Type B pancreatic cell (in vitro differentiated cells): ENCODE results near the gene SCAPER. TPM values are rescaled to one million over a fixed set of nuclear protein-coding genes. Genes with fewer than 3 reads are reported as not detected.

Experiments
- DNase-seq: peaks from one replicate; pipeline ENCODE4 v3.0.0; 2021; ENCODE audit warnings: mixed read lengths; ENCODE audit not compliant: unreplicated experiment; ENCODE audit errors: extremely low spot score
- H3K27ac Mint-ChIP-seq: 2 replicates; pipeline ENCODE4 v1.8.0; 2021; ENCODE audit warnings: mild to moderate bottlenecking, mixed read lengths
- H3K27me3 Mint-ChIP-seq: 2 replicates; pipeline ENCODE4 v1.8.0; 2021; ENCODE audit warnings: mixed read lengths
- H3K36me3 Mint-ChIP-seq: 2 replicates; pipeline ENCODE4 v1.8.0; 2021; ENCODE audit warnings: mixed read lengths
- H3K4me1 Mint-ChIP-seq: one replicate; pipeline ENCODE4 v1.8.0; 2021; ENCODE audit warnings: mixed read lengths; ENCODE audit not compliant: unreplicated experiment
- H3K4me3 Mint-ChIP-seq: 2 replicates; pipeline ENCODE4 v1.8.0; 2021; ENCODE audit warnings: mild to moderate bottlenecking, mixed read lengths
- H3K9me3 Mint-ChIP-seq: 2 replicates; pipeline ENCODE4 v1.8.0; 2021; ENCODE audit warnings: mixed read lengths
- CTCF ChIP-seq: fragments of 200-600 bp; sonication (generic); conservative IDR thresholded peaks from 2 replicates; pipeline ENCODE4 v1.5.0; 2021; ENCODE audit warnings: antibody characterized with exemption, mild to moderate bottlenecking
- total RNA-seq: library from RNA; stranded (reverse); gene quantifications from 2 replicates; pipeline ENCODE4 v1.2.1, GENCODE V29; 2021; ENCODE audit warnings: low replicate concordance

Gene SCAPER
- total RNA-seq, 1 donor from 2014 or later, result 26.6 TPM

- no peaks in the 10 kb centered on the region for H3K9me3 Mint-ChIP-seq
- H3K4me1 Mint-ChIP-seq, result no peaks in the 10 kb centered on the region
- no peaks in the 10 kb centered on the region for H3K36me3 Mint-ChIP-seq
- no peak for TF ChIP-seq CTCF
- no peaks in the 10 kb centered on the region for H3K27me3 Mint-ChIP-seq
- no peak overlapping the region for H3K4me3 Mint-ChIP-seq
- no peak overlapping the region for H3K27ac Mint-ChIP-seq
- no peak for DNase-seq
Measured at GRCh38 chr15:76451540-76451939, 453.6 kb downstream of the SCAPER start.

GRCh38 chr15:76449455-76449854 lies 455.7 kb downstream of the SCAPER start:
- H3K27ac Mint-ChIP-seq, result no peak overlapping the region
- H3K36me3 Mint-ChIP-seq, result no peaks in the 10 kb centered on the region
- no peaks in the 10 kb centered on the region for H3K27me3 Mint-ChIP-seq
- H3K9me3 Mint-ChIP-seq, result no peaks in the 10 kb centered on the region
- H3K4me3 Mint-ChIP-seq, result no peak overlapping the region
- no peak for TF ChIP-seq CTCF
- DNase-seq, result no peak
- H3K4me1 Mint-ChIP-seq, result no peaks in the 10 kb centered on the region

- no peaks in the 10 kb centered on the region for H3K27me3 Mint-ChIP-seq
- no peaks in the 10 kb centered on the region for H3K4me1 Mint-ChIP-seq
- H3K9me3 Mint-ChIP-seq, result no peaks in the 10 kb centered on the region
- TF ChIP-seq CTCF, result no peak
- no peak for DNase-seq
- H3K27ac Mint-ChIP-seq, result no peak overlapping the region
- H3K36me3 Mint-ChIP-seq, result no peaks in the 10 kb centered on the region
- H3K4me3 Mint-ChIP-seq, result no peak overlapping the region
Measured at GRCh38 chr15:76448755-76449154, 456.4 kb downstream of the SCAPER start.

- Mint-ChIP-seq H3K9me3 (no peaks in the 10 kb centered on the region), H3K27me3 (no peaks in the 10 kb centered on the region), H3K4me1 (no peaks in the 10 kb centered on the region), H3K36me3 (no peaks in the 10 kb centered on the region), H3K4me3 (no peak overlapping the region), H3K27ac (no peak overlapping the region)
- TF ChIP-seq CTCF, result no peak
- no peak for DNase-seq
Measured at GRCh38 chr15:76447728-76448441, 457.3 kb downstream of the SCAPER start.

- Mint-ChIP-seq H3K4me3 (no peak overlapping the region), H3K36me3 (no peaks in the 10 kb centered on the region), H3K27me3 (no peaks in the 10 kb centered on the region), H3K9me3 (no peaks in the 10 kb centered on the region), H3K4me1 (peaks cover 5% of the 10 kb centered on the region), H3K27ac (no peak overlapping the region)
- no peak for TF ChIP-seq CTCF
- DNase-seq, result no peak
Measured at GRCh38 chr15:76440441-76440840, 464.7 kb downstream of the SCAPER start.
